ENCODE data around the gene COMT. TPM values are rescaled to one million over a fixed set of nuclear protein-coding genes. Genes with fewer than 3 reads are reported as not detected.

The COMT gene
- polyA plus RNA-seq, 4 donors = 57.8 to 236 (median 135) TPM

DNA sequence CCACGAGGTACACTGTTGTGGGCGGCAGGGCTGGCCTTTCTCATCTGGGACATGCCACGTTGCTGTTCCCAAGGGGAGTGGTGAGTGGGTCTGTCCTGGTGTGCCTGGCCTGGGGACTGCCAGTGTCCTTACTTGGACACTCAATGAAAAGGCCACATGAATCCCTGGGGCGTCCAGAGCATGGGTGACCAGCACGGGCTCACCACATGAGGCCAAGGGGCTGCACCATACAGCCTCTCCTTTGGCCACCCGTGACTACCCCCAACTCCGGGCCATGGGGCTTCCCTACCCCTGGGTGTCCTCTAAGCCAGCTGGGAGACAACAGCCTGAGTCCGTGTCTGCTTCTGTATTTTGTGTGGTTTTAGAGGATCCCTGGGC is 20.3 kb downstream of the COMT start:
- H3K9me3 ChIP-seq (ENCODE audit: control insufficient read depth in 2 of 2, insufficient read depth in 1 of 2, low read depth in 1 of 2, low read length in 1 of 2) = no peaks in the 10 kb centered on the region
- no peaks in the 10 kb centered on the region for H3K27me3 ChIP-seq (ENCODE audit: control insufficient read depth in 3 of 3, insufficient read depth in 3 of 3, low read length in 3 of 3)
- WGBS, 3 donors = 73 to 82% (median 75%) methylated on average over 8 of the region's 8 CpGs
- DNase-seq (no peak), FAIRE-seq (no peak)
- H3K4me1 ChIP-seq (ENCODE audit: control insufficient read depth in 3 of 3, insufficient read depth in 2 of 3, low read depth in 1 of 3, low read length in 2 of 3) = peaks cover 0 to 58% (median 9%) of the 10 kb centered on the region in 3 donors
- no peak overlapping the region for H3K4me3 ChIP-seq (ENCODE audit: low read depth in 1 of 3, low read length in 3 of 3)
- H3K36me3 ChIP-seq (ENCODE audit: control insufficient read depth in 3 of 3, insufficient read depth in 2 of 3, low read depth in 1 of 3, low read length in 3 of 3) = peaks cover 0 to 61% (median 0%) of the 10 kb centered on the region in 3 donors
- H3K27ac ChIP-seq (ENCODE audit: low read depth in 1 of 3, low read length in 2 of 3) = peak overlapping the region in 1 of 3 donors; percentile 100

DNA sequence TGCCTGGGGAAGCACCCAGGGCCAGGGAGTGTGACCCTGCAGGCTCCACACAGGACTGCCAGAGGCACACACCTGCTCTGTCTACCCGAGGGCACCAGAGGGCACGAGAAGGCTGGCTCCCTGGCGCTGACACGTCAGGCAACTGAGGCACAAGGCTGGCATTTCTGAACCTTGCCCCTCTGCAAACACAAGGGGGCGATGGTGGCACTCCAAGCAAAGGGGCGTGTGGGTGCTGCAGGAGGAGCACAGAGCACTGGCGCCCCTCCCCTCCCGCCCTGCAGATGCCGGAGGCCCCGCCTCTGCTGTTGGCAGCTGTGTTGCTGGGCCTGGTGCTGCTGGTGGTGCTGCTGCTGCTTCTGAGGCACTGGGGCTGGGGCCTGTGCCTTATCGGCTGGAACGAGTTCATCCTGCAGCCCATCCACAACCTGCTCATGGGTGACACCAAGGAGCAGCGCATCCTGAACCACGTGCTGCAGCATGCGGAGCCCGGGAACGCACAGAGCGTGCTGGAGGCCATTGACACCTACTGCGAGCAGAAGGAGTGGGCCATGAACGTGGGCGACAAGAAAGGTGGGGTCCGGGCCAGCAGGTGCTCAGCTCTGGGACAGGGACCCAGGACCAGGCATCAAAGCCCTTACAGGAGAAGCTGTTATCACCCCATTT is 20.8 kb downstream of the COMT start:
- no peaks in the 10 kb centered on the region for H3K9me3 ChIP-seq (ENCODE audit: control insufficient read depth in 2 of 2, insufficient read depth in 1 of 2, low read depth in 1 of 2, low read length in 1 of 2)
- no peaks in the 10 kb centered on the region for H3K27me3 ChIP-seq (ENCODE audit: control insufficient read depth in 3 of 3, insufficient read depth in 3 of 3, low read length in 3 of 3)
- FAIRE-seq = no peak
- peak overlapping the region in 2 of 3 donors; percentile 29 to 60 for H3K4me3 ChIP-seq (ENCODE audit: low read depth in 1 of 3, low read length in 3 of 3)
- peaks cover 0 to 65% (median 0%) of the 10 kb centered on the region in 3 donors for H3K36me3 ChIP-seq (ENCODE audit: control insufficient read depth in 3 of 3, insufficient read depth in 2 of 3, low read depth in 1 of 3, low read length in 3 of 3)
- H3K4me1 ChIP-seq (ENCODE audit: control insufficient read depth in 3 of 3, insufficient read depth in 2 of 3, low read depth in 1 of 3, low read length in 2 of 3) = peaks cover 0 to 62% (median 9%) of the 10 kb centered on the region in 3 donors
- DNase-seq = peak; percentile 91 to 93
- 13 to 42% (median 18%) methylated on average over 21 to 22 of the region's 22 CpGs for WGBS, 3 donors
- peak overlapping the region; percentile 65 to 100 (median 88) for H3K27ac ChIP-seq (ENCODE audit: low read depth in 1 of 3, low read length in 2 of 3)

DNA sequence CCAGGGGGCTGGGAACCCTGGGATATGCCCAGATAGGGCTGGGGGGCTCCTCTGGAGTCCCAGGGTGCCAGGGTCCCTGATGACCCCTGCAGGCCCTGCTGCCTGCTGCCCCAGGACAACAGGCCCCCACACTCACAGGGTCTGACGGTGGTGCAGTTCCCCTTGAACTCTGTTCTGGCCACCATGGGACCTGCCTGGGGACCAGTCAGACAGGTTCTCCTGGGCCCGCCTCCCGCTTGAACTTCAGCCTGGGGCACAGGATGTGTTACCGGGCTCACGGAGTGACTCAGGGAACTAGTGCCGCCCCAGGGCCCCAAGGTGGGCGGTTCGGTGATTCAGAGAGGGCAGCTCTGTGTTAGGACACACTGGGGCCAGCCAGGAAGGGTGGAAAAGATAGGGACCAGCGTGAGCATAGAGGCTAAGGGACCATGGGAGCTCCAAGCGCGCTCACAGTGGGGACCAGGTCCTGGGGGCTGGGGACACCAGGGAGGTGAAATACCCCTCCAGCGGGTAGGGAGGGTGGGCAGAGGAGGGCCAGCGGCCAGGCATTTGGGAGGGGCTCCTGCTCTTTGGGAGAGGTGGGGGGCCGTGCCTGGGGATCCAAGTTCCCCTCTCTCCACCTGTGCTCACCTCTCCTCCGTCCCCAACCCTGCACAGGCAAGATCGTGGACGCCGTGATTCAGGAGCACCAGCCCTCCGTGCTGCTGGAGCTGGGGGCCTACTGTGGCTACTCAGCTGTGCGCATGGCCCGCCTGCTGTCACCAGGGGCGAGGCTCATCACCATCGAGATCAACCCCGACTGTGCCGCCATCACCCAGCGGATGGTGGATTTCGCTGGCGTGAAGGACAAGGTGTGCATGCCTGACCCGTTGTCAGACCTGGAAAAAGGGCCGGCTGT is 21.6 kb downstream of the COMT start:
- no peaks in the 10 kb centered on the region for H3K9me3 ChIP-seq (ENCODE audit: control insufficient read depth in 2 of 2, insufficient read depth in 1 of 2, low read depth in 1 of 2, low read length in 1 of 2)
- peaks cover 0 to 70% (median 0%) of the 10 kb centered on the region in 3 donors for H3K36me3 ChIP-seq (ENCODE audit: control insufficient read depth in 3 of 3, insufficient read depth in 2 of 3, low read depth in 1 of 3, low read length in 3 of 3)
- peak overlapping the region; percentile 65 to 100 (median 88) for H3K27ac ChIP-seq (ENCODE audit: low read depth in 1 of 3, low read length in 2 of 3)
- no peaks in the 10 kb centered on the region for H3K27me3 ChIP-seq (ENCODE audit: control insufficient read depth in 3 of 3, insufficient read depth in 3 of 3, low read length in 3 of 3)
- peak; percentile 98 for DNase-seq
- H3K4me3 ChIP-seq (ENCODE audit: low read depth in 1 of 3, low read length in 3 of 3) = peak overlapping the region in 2 of 3 donors; percentile 43 to 60
- WGBS, 3 donors = 14 to 61% (median 28%) methylated on average over 25 to 30 of the region's 30 CpGs
- peaks cover 0 to 62% (median 9%) of the 10 kb centered on the region in 3 donors for H3K4me1 ChIP-seq (ENCODE audit: control insufficient read depth in 3 of 3, insufficient read depth in 2 of 3, low read depth in 1 of 3, low read length in 2 of 3)
- FAIRE-seq = no peak

DNA sequence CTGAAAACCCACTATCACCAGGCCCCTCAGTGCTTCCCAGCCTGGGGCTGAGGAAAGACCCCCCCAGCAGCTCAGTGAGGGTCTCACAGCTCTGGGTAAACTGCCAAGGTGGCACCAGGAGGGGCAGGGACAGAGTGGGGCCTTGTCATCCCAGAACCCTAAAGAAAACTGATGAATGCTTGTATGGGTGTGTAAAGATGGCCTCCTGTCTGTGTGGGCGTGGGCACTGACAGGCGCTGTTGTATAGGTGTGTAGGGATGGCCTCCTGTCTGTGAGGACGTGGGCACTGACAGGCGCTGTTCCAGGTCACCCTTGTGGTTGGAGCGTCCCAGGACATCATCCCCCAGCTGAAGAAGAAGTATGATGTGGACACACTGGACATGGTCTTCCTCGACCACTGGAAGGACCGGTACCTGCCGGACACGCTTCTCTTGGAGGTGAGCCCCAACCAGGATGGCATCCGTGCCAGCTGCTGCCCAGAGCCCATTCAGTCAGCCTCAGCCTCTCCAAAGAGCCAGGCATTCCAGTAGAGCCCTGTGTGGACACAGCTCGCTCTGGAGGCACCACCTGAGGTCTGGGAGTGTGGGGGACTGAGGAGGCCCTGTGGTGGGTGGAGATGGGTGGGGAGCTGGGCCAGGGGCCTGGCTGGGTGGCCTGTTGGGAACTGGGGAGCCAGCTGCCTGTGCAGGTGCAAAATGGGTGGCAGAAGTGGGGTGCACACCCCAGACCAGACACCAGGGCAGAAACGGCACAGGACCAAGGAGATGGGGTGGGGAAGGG is 22.5 kb downstream of the COMT start:
- FAIRE-seq (no peak), DNase-seq (no peak)
- H3K9me3 ChIP-seq (ENCODE audit: control insufficient read depth in 2 of 2, insufficient read depth in 1 of 2, low read depth in 1 of 2, low read length in 1 of 2) = no peaks in the 10 kb centered on the region
- 70 to 79% (median 78%) methylated on average over 12 of the region's 12 CpGs for WGBS, 3 donors
- no peaks in the 10 kb centered on the region for H3K27me3 ChIP-seq (ENCODE audit: control insufficient read depth in 3 of 3, insufficient read depth in 3 of 3, low read length in 3 of 3)
- peaks cover 0 to 78% (median 0%) of the 10 kb centered on the region in 3 donors for H3K36me3 ChIP-seq (ENCODE audit: control insufficient read depth in 3 of 3, insufficient read depth in 2 of 3, low read depth in 1 of 3, low read length in 3 of 3)
- peaks cover 0 to 58% (median 9%) of the 10 kb centered on the region in 3 donors for H3K4me1 ChIP-seq (ENCODE audit: control insufficient read depth in 3 of 3, insufficient read depth in 2 of 3, low read depth in 1 of 3, low read length in 2 of 3)
- H3K4me3 ChIP-seq (ENCODE audit: low read depth in 1 of 3, low read length in 3 of 3) = peak overlapping the region in 1 of 3 donors; percentile 42
- peak overlapping the region in 2 of 3 donors; percentile 65 to 84 for H3K27ac ChIP-seq (ENCODE audit: low read depth in 1 of 3, low read length in 2 of 3)

DNA sequence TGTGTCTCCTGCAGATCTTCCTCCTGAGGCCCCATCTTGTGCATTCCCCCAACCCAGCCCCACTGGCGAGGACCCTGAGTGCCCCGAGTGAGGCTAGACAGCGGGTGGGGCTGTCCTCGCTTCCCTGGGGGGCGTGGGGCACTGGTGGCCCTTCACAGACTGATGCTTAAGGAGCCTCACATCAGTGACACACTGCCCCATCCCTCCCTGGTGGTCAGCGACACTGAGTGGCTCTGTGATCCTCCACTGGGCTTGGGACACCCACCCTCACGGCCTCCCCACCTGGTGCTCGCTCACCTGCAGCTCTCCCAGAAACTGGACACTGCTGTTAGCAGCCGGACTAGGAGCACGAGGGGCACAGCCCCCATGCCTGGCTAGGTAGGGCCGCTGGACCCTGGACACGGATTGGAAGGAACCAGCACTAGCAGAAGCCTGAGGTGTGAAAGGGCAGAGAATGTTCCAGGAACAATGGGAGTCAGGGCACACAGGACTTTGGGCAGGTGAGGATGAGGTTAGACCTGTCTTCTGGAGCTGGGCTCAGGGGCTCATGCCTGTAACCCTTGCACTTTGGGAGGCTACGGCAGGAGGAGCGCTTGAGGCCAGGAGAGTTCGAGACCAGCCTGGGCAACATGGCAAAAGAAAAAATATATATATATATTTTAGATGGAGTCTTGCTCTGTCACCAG is 23.3 kb downstream of the COMT start:
- Histone ChIP-seq H3K36me3 (ENCODE audit: control insufficient read depth in 3 of 3, insufficient read depth in 2 of 3, low read depth in 1 of 3, low read length in 3 of 3) (peaks cover 0 to 86% (median 0%) of the 10 kb centered on the region in 3 donors), H3K4me3 (ENCODE audit: low read depth in 1 of 3, low read length in 3 of 3) (no peak overlapping the region), H3K4me1 (ENCODE audit: control insufficient read depth in 3 of 3, insufficient read depth in 2 of 3, low read depth in 1 of 3, low read length in 2 of 3) (peaks cover 0 to 54% (median 6%) of the 10 kb centered on the region in 3 donors), H3K27me3 (ENCODE audit: control insufficient read depth in 3 of 3, insufficient read depth in 3 of 3, low read length in 3 of 3) (no peaks in the 10 kb centered on the region), H3K9me3 (ENCODE audit: control insufficient read depth in 2 of 2, insufficient read depth in 1 of 2, low read depth in 1 of 2, low read length in 1 of 2) (no peaks in the 10 kb centered on the region), H3K27ac (ENCODE audit: low read depth in 1 of 3, low read length in 2 of 3) (peak overlapping the region in 1 of 3 donors; percentile 5)
- FAIRE-seq (no peak), DNase-seq (no peak)
- WGBS, 3 donors = 78 to 92% (median 84%) methylated on average over 15 of the region's 15 CpGs

DNA sequence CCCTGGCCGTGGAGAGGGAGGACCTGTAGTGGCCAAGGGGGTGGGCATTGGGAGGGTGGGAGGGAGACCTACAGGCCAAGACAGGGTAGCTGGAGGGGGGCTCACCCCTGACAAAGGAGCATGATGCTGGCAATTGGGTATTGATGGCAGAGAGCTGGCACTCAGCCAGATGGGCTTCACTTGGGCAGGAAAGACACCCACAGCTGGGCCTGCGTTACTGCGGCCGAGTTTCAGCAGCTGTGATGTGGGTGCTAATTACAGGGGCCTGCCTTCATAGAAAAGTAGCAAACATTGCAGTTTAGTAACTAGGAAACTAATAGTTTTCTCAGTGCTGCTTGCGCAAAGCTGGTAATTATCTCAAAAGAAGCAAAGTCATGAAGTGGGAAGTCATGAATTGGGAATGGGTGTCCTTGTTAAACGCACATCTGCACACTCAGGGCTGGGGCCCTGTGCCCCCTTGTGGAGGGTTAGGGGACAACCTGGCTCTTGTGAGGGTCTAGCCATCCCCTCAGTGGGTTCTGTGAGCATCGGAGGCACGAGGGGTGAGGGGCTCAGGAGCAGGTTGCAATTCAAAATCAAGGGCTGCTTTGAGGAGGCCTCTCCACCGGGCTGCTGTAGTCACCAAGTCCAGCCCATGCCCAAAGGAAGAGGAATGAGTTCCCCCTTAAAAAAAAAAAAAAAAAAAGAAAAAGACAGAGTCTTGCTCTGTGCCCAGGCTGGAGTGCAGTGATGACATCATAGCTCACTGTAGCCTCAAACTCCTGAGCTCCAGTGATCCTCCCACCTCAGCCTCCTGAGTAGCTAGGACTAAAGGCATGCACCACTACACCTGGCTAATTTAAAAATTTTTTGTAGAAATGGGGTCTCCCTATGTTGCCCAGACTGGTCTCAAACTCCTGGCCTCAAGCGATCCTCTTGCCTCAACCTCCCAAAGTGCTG is 24.5 kb downstream of the COMT start:
- H3K4me3 ChIP-seq (ENCODE audit: low read depth in 1 of 3, low read length in 3 of 3) = no peak overlapping the region
- no peak for DNase-seq
- peaks cover 0 to 54% (median 4%) of the 10 kb centered on the region in 3 donors for H3K4me1 ChIP-seq (ENCODE audit: control insufficient read depth in 3 of 3, insufficient read depth in 2 of 3, low read depth in 1 of 3, low read length in 2 of 3)
- H3K27me3 ChIP-seq (ENCODE audit: control insufficient read depth in 3 of 3, insufficient read depth in 3 of 3, low read length in 3 of 3) = no peaks in the 10 kb centered on the region
- FAIRE-seq = no peak
- 79 to 85% (median 84%) methylated on average over 10 of the region's 10 CpGs for WGBS, 3 donors
- H3K27ac ChIP-seq (ENCODE audit: low read depth in 1 of 3, low read length in 2 of 3) = no peak overlapping the region
- no peaks in the 10 kb centered on the region for H3K9me3 ChIP-seq (ENCODE audit: control insufficient read depth in 2 of 2, insufficient read depth in 1 of 2, low read depth in 1 of 2, low read length in 1 of 2)
- H3K36me3 ChIP-seq (ENCODE audit: control insufficient read depth in 3 of 3, insufficient read depth in 2 of 3, low read depth in 1 of 3, low read length in 3 of 3) = peaks cover 0 to 97% (median 0%) of the 10 kb centered on the region in 3 donors
